Hypothalamus (tissue), 51 donors: Measurements from ENCODE around the gene KIF18B.

Source experiments
- DNase-seq, 51 donors: peaks; one replicate each; lab custom pipeline; 2025; lab: John Stamatoyannopoulos, UW

KIF18B gene

GRCh38 chr17:44907729-44908470 is 39.7 kb downstream of the KIF18B start:
- peak in 5 of 51 donors; percentile 32 to 70 (median 47) for DNase-seq

- DNase-seq: peak in 8 of 51 donors; percentile 19 to 73 (median 46)
Measured at GRCh38 chr17:44906763-44907728, 40.5 kb downstream of the KIF18B start.

- peak in 6 of 51 donors; percentile 34 to 80 (median 52) for DNase-seq
Measured at GRCh38 chr17:44906010-44906646, 41.4 kb downstream of the KIF18B start.

DNA sequence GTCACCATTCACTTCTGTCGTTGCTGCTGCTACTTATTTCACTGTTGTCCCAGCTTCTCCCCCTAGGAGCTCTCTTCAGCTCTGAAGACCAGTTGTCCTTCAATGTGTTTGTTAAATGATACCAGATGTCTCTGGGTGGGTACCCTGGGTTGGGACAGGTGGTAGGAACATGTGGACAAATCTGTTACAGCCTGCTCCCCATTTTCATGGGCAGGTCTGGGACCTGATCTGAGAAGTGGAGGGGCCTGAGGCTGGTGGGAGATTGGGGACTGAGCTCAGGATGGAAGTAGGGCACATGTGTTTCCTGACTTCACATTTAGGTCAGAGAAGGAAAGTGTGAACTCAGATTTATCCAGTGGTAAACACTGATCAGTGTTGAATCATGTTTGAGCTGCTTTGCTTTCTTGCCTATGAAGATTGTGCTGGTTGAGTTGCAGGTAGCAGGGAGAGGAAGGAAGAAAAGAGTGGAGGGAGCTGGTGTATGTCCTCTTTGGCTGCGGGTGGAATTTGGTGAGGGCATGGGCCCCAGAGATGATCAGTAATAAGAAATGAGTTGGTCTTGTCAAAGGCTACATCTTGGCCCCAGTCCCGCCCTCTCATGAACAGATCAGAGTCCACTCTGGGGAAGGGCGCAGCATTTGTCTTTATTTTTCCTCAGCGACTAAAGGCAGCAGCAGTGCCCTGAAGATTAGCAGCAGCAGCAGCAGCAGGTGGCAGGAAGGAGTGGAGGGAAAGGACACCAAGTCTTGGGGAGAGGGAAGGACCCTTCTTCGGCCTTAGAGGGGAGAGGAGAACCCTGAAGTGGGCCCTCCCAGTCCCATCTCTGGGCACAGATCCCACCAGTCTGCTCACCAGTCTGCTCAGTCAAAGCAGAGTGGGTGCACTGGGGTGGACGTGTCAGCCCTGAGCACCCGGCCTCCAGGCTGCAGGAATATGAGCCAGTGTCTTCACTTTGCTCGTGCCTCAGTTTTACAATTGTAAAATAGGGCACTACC is 42.3 kb downstream of the KIF18B start:
- peak in 13 of 51 donors; percentile 27 to 80 (median 55) for DNase-seq

DNA sequence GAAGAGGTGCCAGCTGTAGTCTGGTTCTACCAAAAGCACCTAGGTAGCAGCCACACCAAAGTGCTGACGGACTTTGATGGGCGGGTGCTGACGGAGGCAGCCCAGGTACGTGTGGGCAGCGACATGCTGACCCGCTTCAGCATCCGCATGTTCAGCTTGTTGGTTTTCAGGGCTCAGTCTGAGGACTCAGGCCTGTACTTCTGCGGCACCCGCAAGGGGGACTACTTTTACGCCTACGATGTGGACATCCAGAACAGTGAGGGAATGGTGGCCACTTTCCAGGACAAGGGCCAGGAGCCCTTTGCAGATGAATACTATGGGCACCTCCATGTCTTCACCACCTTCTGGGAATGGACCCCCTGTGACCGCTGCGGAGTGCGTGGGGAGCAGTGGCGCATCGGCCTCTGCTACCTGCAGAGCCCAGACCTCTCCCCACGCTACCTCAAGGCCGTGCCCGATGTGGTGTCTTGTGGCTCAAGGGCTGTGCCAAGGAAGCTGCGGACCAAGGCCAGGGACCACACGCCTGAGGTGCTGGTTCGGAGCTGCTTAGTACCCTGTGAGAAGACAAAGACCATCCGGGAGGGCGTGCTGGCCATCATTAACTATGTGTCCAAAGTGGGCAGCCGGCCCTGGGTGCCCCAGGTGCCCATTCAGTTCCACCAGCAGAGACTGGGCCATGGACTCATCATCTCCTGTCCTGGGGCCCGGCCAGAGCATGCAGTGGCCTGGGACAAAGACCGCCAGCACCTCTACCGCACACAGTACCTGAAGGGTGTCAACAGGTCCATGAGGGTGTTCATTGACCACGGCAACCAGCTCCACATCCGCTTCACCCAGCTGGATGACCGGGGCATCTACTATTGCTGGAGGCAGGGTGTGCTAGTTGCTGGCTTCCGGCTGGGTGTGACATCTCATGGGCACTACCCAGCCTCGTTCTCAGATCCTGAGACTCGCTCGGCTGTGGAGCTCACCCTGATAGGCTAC is 43.3 kb downstream of the KIF18B start:
- DNase-seq: peak in 16 of 51 donors; percentile 29 to 84 (median 62)

DNA sequence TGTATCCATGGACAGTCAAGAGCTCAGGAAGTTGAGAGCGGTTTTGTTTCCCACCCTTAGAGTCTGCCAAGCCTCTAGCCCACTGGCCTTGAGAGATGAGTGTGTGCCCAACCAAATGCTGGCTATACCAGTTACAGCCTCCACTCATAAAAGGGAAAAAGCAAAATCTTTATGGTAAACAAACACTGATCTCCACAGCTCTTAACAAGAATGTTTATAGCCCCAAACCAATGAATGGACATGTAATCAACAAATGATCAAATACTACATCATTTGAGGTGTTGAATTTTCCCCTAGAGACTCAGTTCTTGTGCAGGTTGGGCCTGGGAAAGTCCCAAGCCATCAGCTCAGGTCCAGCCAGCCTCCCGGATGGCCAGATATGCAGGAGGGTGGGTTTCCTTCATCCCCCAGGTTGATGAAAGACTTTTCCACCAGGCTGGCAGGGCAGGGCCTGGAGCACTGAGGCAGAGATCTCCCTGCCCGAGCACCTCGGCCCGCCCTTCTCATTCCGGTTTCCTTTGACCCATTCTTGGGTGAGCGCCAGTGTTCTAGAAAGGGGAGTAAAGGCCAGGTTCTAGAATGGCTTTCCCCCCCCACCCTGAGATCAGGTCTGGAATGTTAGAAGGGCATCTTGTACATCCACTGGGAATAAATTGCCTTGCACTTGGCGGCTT is 44.4 kb downstream of the KIF18B start:
- DNase-seq: no peak

DNA sequence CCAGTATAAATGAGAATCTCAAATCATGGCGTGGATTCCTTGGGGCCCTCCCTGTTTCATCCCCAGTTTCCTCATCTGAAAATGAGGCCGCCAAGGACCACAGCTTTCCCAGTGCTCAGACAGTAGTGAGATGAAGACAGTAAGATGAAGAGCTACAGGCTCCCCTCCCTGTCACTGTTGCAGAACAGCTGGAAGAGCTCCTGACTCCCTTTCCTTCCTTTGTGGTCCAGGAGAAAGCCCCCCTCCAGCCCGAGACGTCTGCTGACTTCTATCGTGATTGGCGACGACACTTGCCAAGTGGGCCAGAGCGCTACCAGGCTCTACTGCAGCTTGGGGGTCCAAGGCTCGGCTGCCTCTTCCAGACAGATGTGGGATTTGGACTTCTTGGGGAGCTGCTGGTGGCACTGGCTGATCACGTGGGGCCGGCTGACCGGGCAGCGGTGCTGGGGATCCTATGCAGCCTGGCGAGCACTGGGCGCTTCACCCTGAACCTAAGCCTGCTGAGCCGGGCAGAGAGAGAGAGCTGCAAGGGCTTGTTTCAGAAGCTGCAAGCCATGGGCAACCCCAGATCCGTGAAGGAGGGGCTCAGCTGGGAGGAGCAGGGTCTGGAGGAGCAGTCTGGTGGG is 45.3 kb downstream of the KIF18B start:
- DNase-seq: peak in 1 of 51 donors; percentile 31

DNA sequence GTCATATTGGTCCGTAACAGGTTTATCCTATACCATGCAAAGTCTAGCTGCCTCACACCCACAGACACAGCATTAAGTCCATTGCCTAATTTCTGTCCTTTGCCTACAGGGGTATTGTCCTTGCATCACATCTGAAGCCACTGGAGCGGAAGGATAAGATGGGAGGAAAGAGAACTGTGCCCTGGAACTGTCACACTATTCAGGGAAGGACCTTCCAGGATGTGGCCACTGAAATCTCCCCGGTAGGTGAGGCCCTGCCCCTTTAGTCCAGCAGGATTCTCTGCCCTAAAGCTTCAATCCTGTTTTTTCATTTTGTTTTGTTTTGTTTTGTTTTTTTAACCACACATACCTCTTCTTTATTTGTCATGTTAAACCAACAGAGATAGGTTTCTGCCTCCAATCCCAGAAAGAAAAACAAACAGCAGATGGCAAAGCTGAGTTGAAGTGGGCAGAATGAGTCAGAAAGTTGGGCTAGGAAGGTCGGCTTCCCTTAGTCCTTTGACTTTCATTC is 46.1 kb downstream of the KIF18B start:
- DNase-seq: no peak

- DNase-seq: peak in 5 of 51 donors; percentile 21 to 53 (median 48)
Measured at GRCh38 chr17:44900894-44901293, 46.7 kb downstream of the KIF18B start.

- peak; percentile 68 to 99 (median 93) for DNase-seq
Measured at GRCh38 chr17:44899074-44899782, 48.3 kb downstream of the KIF18B start, which contains the start of gene EFTUD2. Gene EFTUD2, minus strand, starts transcription at chr17:44899445. Its CDS starts 4,924 bp downstream, at chr17:44894521.

DNA sequence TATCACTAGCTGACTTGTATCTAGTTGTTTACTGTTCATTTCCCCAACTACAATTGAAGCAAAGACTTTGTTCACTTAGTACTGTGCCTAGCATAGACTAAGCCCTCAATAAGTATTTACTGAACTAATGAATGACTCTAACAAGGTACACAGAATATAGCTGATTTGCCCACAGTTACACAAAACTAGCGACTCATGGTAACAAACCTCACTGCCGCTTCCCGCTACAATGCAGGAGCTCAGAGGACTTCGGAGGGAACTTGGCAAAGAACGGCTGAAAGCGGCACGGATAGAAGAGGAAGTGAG is 48.9 kb downstream of the KIF18B start:
- no peak for DNase-seq

- DNase-seq: no peak
Measured at GRCh38 chr17:44894642-44895041, 52.9 kb downstream of the KIF18B start.

- DNase-seq: no peak
Measured at GRCh38 chr17:44892250-44892649, 55.3 kb downstream of the KIF18B start.

DNA sequence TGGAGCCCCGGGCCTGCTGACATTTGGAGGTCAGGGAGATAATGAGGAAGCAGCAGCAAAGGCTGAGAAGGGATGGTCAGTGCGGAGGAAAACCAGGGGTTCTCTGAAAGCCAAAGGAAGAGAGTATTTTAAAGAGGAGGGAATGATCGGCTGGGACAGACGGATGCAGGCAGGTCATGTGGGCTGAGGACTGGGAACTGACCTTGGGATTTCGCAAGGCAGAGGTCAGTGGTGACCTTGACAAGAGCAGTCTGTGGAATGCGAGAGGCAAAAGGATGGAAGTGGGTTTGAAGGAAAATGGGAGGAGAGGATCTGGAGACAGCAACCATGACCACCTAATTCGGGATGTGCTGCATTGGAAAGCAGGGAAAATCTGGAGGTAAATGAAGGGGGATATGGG is 58.6 kb downstream of the KIF18B start:
- no peak for DNase-seq

- DNase-seq: no peak
Measured at GRCh38 chr17:44887971-44888954, 59.3 kb downstream of the KIF18B start.
